K562 (cell line): ENCODE data around the gene FAM124B. TPM values are rescaled to one million over a fixed set of nuclear protein-coding genes. Genes with fewer than 3 reads are reported as not detected.

Source experiments
- ATAC-seq: fragments of 200-7000 bp; cut with Tn5 transposase; 3 replicates; pipeline ENCODE4 v1.9.1; 2020; ENCODE audit warnings: moderate library complexity
- BruUV-seq: library from RNA; stranded (reverse); fragments of 400-500 nt; replicated peaks from 2 replicates; lab custom pipeline; 2021; lab: Mats Ljungman, UMichigan
- CTCF ChIA-PET: fragments of 300-600 bp; formaldehyde crosslinking; extraction: SDS; loops from one replicate; lab custom pipeline; 2021; ENCODE audit warnings: low intra/inter-chr PET ratio; lab: Yijun Ruan, JAX
- POLR2A ChIA-PET: fragments of 300-600, 350-650 bp; sonication (Branson Sonifier 250); formaldehyde crosslinking; extraction: SDS; loops from one replicate; lab custom pipeline; 2021; ENCODE audit warnings: antibody characterized with exemption, inconsistent platforms; lab: Yijun Ruan, JAX
- DNase-seq, 4 experiments: peaks; one replicate each; pipeline versions ENCODE4 v3.0.0 to v3.0.0-alpha.2; 2011 to 2018; ENCODE audit warnings: low spot score in 3 of 4, mixed read lengths in 3 of 4; ENCODE audit errors: extremely low read depth in 1 of 4
- FAIRE-seq: peaks from 2 replicates; lab custom pipeline; 2011; peaks lifted over from hg19 to GRCh38; lab: Jason Lieb, UNC
- H2AFZ ChIP-seq: 2 replicates; pipeline ENCODE4 v1.6.0; 2011; ENCODE audit warnings: low read depth, low read length, control low read depth, inconsistent platforms
- H3K27ac ChIP-seq: fragments of 200-600 bp; 3 replicates; pipeline ENCODE4 v1.8.0; 2011; ENCODE audit warnings: low read depth, mild to moderate bottlenecking, control low read depth, inconsistent platforms, low read length, moderate library complexity, mixed read lengths; ENCODE audit errors: extremely low read depth
- H3K27me3 ChIP-seq, 2 experiments: fragments of 300-600 bp in 1 of 2; 2 replicates in 1 of 2; 3 replicates in 1 of 2; pipeline versions ENCODE4 v1.6.0 to v1.8.0; 2011; ENCODE audit warnings: inconsistent platforms in 2 of 2, low read length in 2 of 2, mild to moderate bottlenecking in 1 of 2, mixed read lengths in 1 of 2, moderate library complexity in 1 of 2; ENCODE audit not compliant: control insufficient read depth in 2 of 2, insufficient read depth in 2 of 2
- H3K36me3 ChIP-seq: fragments of 300-600 bp; 3 replicates; pipeline ENCODE4 v1.8.0; 2011; ENCODE audit warnings: mild to moderate bottlenecking, low read length, inconsistent platforms; ENCODE audit not compliant: control insufficient read depth, insufficient read depth
- H3K4me1 ChIP-seq, 2 experiments: fragments of 200-600 bp in 1 of 2; replicated peaks in 1 of 2; 2 replicates in 1 of 2; 3 replicates in 1 of 2; pipeline versions ENCODE4 v1.5.1 to v1.8.0; 2011; ENCODE audit warnings: inconsistent platforms in 2 of 2, low read length in 2 of 2, mild to moderate bottlenecking in 1 of 2, mixed read lengths in 1 of 2, moderate library complexity in 1 of 2; ENCODE audit not compliant: control insufficient read depth in 2 of 2, insufficient read depth in 2 of 2
- H3K4me2 ChIP-seq: 2 replicates; pipeline ENCODE4 v1.6.1; 2011; ENCODE audit warnings: low read length, control low read depth, inconsistent platforms, mixed read lengths; ENCODE audit not compliant: insufficient read depth
- H3K4me3 ChIP-seq: fragments of 200-600 bp; sonication (generic), shearing (Covaris generic); 2 replicates; pipeline ENCODE4 v1.5.1; 2016; ENCODE audit warnings: control low read depth, inconsistent platforms
- H3K79me2 ChIP-seq: fragments of 200-600 bp; 3 replicates; pipeline ENCODE4 v1.8.0; 2011; ENCODE audit warnings: low read length, inconsistent platforms; ENCODE audit not compliant: control insufficient read depth, insufficient read depth
- H3K9ac ChIP-seq, 2 experiments: 2 replicates each; pipeline versions ENCODE4 v1.6.0 to v1.6.1; 2011; ENCODE audit warnings: low read depth in 2 of 2, low read length in 2 of 2, control low read depth in 1 of 2, inconsistent platforms in 1 of 2, mild to moderate bottlenecking in 1 of 2, mixed read lengths in 1 of 2; ENCODE audit not compliant: insufficient read depth in 1 of 2
- H3K9me1 ChIP-seq: one replicate; pipeline ENCODE4 v1.6.0; 2011; ENCODE audit warnings: inconsistent platforms, mild to moderate bottlenecking, low read length, moderate library complexity; ENCODE audit not compliant: control insufficient read depth, insufficient read depth
- H3K9me3 ChIP-seq: replicated peaks from 2 replicates; pipeline ENCODE4 v1.5.1; 2011; ENCODE audit warnings: low read depth, low read length, inconsistent platforms; ENCODE audit not compliant: control insufficient read depth, insufficient read depth
- H4K20me1 ChIP-seq: replicated peaks from 2 replicates; pipeline ENCODE4 v1.6.1; 2011; ENCODE audit warnings: low read length, inconsistent platforms, mixed read lengths; ENCODE audit not compliant: control insufficient read depth, insufficient read depth
- CCNT2 ChIP-seq: IDR thresholded peaks from 2 replicates; pipeline ENCODE4 v1.6.1; 2011; ENCODE audit warnings: borderline replicate concordance, low read depth, mild to moderate bottlenecking, moderate library complexity, mixed read lengths, low read length; ENCODE audit not compliant: insufficient read length; ENCODE audit errors: extremely low read depth
- WGBS: fragments of 100-300 bp; shearing (Covaris generic); methylation state at CpG from one replicate; pipeline ENCODE4 v1.1.6; 2016; ENCODE audit warnings: low coverage, mixed read lengths; ENCODE audit not compliant: insufficient coverage; ENCODE audit errors: missing lambda C conversion rate; 5-methylcytosine and 5-hydroxymethylcytosine counted together
- in situ Hi-C: fragments of 300-500 bp; cut with MboI; formaldehyde crosslinking; loops from 4 replicates; pipeline ENCODE4 v1.15.0; 2018; ENCODE audit warnings: inconsistent platforms, mixed read lengths
- intact Hi-C: fragments of 100-400 bp; cut with micrococcal nuclease; formaldehyde crosslinking; loops from 2 replicates; pipeline ENCODE4 v1.14.2; 2022
- polyA plus RNA-seq, 8 experiments: library from polyadenylated mRNA; depleted of rRNA in 4 of 8; stranded (reverse) in 5 of 8; unstranded in 3 of 8; fragments of >200 nt; fragmentation: Nextera tagmentation in 2 of 8; fragmentation: Illumina TruSeq in 1 of 8; extraction: Ambion mirVana in 2 of 8; extraction: Trizol in 1 of 8; gene quantifications; 2 replicates each; pipeline versions ENCODE4 v1.2.1 to v1.2.3, GENCODE V29; 2011 to 2014; ENCODE audit warnings: inconsistent platforms in 1 of 8, missing spikeins in 1 of 8
- total RNA-seq, 7 experiments: library from RNA; depleted of rRNA in 6 of 7; stranded (reverse); fragments of >200 nt in 6 of 7; fragmentation: Illumina TruSeq in 2 of 7; extraction: Trizol in 2 of 7; gene quantifications; 2 replicates each; pipeline versions ENCODE4 v1.2.1 to v1.2.3, GENCODE V29; 2011 to 2021; ENCODE audit warnings: low replicate concordance in 1 of 7
- TF ChIP-seq, protein P1 (sequence below), 3 experiments: IDR thresholded peaks in 2 of 3; conservative IDR thresholded peaks in 1 of 3; 2 replicates each; pipeline ENCODE4 v1.5.1; 2011 to 2012; ENCODE audit warnings: low read length in 3 of 3, mild to moderate bottlenecking in 3 of 3, control low read depth in 2 of 3, improper control_type of control experiment in 1 of 3, inconsistent platforms in 1 of 3, low read depth in 1 of 3, mixed read lengths in 1 of 3, moderate library complexity in 1 of 3; ENCODE audit not compliant: insufficient read depth in 2 of 3
- TF ChIP-seq, protein P2 (sequence below): fragments of 450-650 bp; IDR thresholded peaks from 2 replicates; pipeline ENCODE4 v1.6.1; 2017; ENCODE audit warnings: antibody characterized with exemption

Gene FAM124B
- total and polyA plus RNA-seq, 9 of the 15 experiments (the other 6 are each of a cell fraction or from before 2014, with no cell fraction given), result 6.2 to 21.4 (median 9.3) TPM

DNA sequence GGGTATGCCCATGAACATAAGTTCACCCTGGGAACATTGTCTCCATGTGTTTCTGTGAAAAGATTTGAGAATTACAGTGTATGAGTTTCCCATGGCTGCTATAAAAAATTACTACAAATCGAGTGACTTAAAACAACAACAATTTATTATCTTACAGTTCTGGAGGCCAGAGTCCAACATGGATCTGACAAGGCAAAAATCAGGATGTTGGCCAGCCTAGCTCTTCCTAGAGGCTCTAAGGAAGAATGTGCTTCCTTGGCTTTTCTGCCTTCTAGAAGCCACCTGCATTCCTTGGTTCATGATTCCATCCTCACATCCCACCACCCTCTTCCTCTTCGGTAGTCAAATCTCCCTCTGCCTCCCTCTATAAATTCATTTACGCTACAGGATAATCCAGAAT is 38.6 kb downstream of the FAM124B start:
- no peak for ATAC-seq
- Histone ChIP-seq H3K4me1 (no peaks in the 10 kb centered on the region), H2AFZ (no peak overlapping the region), H3K36me3 (no peaks in the 10 kb centered on the region)
- FAIRE-seq, result no peak
- TF ChIP-seq, protein P1, sequence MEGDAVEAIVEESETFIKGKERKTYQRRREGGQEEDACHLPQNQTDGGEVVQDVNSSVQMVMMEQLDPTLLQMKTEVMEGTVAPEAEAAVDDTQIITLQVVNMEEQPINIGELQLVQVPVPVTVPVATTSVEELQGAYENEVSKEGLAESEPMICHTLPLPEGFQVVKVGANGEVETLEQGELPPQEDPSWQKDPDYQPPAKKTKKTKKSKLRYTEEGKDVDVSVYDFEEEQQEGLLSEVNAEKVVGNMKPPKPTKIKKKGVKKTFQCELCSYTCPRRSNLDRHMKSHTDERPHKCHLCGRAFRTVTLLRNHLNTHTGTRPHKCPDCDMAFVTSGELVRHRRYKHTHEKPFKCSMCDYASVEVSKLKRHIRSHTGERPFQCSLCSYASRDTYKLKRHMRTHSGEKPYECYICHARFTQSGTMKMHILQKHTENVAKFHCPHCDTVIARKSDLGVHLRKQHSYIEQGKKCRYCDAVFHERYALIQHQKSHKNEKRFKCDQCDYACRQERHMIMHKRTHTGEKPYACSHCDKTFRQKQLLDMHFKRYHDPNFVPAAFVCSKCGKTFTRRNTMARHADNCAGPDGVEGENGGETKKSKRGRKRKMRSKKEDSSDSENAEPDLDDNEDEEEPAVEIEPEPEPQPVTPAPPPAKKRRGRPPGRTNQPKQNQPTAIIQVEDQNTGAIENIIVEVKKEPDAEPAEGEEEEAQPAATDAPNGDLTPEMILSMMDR (IDR thresholded peaks at IDR 0.05 in 2 of 3, conservative IDR thresholded peaks at IDR 0.05 in 1 of 3; ENCODE audit: insufficient read depth in 2 of 3, low read depth in 1 of 3, low read length in 3 of 3), result peak in 1 of 3 experiments; percentile 5; a peak in 1 of 6 replicates
- TF ChIP-seq, protein P2, sequence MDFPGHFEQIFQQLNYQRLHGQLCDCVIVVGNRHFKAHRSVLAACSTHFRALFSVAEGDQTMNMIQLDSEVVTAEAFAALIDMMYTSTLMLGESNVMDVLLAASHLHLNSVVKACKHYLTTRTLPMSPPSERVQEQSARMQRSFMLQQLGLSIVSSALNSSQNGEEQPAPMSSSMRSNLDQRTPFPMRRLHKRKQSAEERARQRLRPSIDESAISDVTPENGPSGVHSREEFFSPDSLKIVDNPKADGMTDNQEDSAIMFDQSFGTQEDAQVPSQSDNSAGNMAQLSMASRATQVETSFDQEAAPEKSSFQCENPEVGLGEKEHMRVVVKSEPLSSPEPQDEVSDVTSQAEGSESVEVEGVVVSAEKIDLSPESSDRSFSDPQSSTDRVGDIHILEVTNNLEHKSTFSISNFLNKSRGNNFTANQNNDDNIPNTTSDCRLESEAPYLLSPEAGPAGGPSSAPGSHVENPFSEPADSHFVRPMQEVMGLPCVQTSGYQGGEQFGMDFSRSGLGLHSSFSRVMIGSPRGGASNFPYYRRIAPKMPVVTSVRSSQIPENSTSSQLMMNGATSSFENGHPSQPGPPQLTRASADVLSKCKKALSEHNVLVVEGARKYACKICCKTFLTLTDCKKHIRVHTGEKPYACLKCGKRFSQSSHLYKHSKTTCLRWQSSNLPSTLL, result no peak
- no peak for TF ChIP-seq CCNT2
- TF ChIP-seq, all 486 proteins: peak for 1
- in situ Hi-C loops (loop anchor here (5.0 to 10.0 kb wide), 2 partner anchors 92 to 284 kb away; no protein-coding TSS in a partner anchor), intact Hi-C loops (no loop called here)
- WGBS, result 21% methylated on average over 2 of the region's 3 CpGs
- DNase-seq, result no peak
- H3K4me3 ChIP-seq, result no peak overlapping the region
- no peaks in the 10 kb centered on the region for H3K9me3 ChIP-seq
- CTCF ChIA-PET, result no interaction called here
- no peaks in the 10 kb centered on the region for H4K20me1 ChIP-seq
- POLR2A ChIA-PET, result no interaction called here
- BruUV-seq, result no TSS peak
- no peak overlapping the region for H3K9ac ChIP-seq
- H3K79me2 ChIP-seq, result no peaks in the 10 kb centered on the region
- H3K27me3 ChIP-seq, result no peaks in the 10 kb centered on the region
- H3K4me2 ChIP-seq, result no peak overlapping the region
- H3K9me1 ChIP-seq, result no peaks in the 10 kb centered on the region
- H3K27ac ChIP-seq, result no peak overlapping the region
